Eye (tissue), 1 donor: ENCODE data around the gene NAB2.

ENCODE experiments used
- DNase-seq: peaks from one replicate; pipeline ENCODE4 v3.0.0-alpha.2; 2015

Gene NAB2

GRCh38 chr12:57138526-57139272 is 49.8 kb downstream of the NAB2 start:
- no peak for DNase-seq

GRCh38 chr12:57139796-57140649 is 51.1 kb downstream of the NAB2 start:
- no peak for DNase-seq

GRCh38 chr12:57141249-57141648 is 52.3 kb downstream of the NAB2 start:
- DNase-seq: no peak

- DNase-seq: no peak
These were observed 53.2 kb downstream of the NAB2 start for GRCh38 chr12:57142121-57142520.

- DNase-seq: peak; percentile 68
These were observed 53.8 kb downstream of the NAB2 start for GRCh38 chr12:57142727-57143126.

- DNase-seq: no peak
These were observed 54.5 kb downstream of the NAB2 start for GRCh38 chr12:57143454-57143853.
